Measurements from ENCODE around the gene PARD3.

PARD3 gene

DNA sequence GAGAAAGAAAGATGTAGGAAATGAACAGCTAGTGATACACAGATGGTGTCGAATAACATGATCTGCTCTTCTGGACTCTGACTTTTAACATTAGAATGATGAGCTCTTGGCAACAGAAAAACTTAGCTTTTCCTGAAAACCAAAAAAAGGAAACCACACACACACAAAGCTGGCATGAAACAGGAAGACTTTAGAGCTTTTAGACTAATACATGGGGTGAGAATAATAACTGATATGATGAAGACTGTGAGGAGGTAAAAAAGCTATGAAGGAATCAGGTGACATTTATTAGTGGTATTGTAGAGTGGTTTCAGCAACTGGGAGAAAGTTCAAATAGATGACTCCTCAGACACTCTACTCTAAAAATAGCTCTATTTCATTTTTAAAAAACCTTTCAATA, 491.9 kb downstream of the PARD3 start:
- DNase-seq = no peak

DNA sequence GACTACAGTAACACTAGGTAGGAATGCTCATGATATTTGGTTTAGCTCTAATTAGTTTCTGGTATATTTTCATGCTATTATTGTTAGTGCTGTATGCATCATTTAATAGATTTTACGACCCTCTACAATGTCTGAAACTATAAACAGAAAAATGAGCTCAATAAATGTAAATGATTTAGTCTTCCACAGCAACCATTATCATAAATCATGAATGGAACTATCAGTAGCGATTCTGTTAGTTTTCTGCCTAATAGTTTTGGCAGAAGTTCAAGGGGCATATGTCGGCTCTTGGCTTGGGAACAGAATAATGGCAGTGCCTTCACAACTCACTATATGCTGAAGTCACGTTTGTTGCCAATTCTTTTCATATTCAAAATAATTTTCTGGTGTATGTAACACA, 494.8 kb downstream of the PARD3 start:
- DNase-seq = no peak

DNA sequence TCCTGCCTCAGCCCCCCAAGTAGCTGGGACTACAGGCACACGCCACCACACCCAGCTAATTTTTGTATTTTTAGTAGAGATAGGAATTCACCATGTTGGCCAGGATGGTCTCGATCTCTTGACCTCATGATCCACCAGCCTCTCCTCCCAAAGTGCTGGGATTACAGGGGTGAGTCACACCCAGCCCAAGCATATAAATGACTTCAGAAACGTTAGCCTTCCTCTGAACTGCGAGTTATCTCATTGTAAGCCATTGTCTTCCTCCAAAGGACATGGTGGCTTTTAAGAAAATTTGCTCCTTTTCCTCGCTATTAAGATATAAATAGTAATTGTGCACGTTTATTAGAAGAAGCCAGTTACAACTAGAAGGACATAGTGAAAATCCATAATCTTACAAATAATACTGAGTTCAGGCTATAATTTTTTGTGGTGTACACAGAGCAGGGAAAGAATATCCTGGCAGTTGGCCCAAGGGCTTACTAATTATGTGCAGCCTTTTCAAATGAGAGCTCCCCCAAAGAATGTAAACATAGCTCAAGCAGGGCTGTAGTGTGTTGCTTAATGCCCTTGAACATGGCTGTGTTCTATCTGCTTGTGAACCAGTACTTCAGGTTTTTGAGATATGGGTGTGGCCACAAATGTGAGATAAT, 495.8 kb downstream of the PARD3 start:
- no peak for DNase-seq

DNA sequence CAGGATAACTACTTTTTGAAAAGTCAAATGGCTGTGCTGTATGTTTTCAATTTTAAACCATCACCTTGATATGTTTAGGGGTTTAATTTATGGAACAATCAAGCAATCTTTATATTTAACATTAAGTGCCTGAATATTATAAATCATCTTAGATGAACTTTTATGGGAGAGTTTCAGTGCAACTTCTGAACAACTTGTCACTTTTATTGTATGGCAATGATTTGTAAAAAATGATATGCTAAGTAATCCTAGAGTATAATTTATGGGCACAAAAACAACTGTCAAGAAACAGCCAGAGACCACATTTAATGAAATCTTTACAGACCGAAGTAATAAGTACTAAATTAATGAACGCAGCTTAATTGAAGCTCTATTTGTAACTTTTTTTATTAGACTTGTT, 498.9 kb downstream of the PARD3 start:
- no peak for DNase-seq

DNA sequence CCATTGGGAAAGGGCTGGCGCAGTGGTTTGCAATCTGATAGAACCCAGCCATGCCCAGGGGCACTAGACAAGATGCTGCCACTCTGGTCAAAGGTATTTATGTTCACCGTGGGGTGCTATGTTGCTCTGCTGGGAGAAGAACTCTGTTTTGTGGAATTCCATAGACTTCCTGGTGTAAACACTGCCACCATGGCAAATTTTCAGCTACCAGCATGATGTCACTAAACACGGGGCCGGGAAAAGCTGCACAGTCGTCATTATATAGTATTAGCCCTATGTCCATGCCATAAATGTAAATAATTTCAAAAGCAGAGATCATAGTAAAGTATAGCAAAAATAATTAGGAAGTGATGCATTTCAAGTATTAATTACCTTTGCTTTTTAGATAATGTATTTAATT, 500.6 kb downstream of the PARD3 start:
- DNase-seq = no peak

DNA sequence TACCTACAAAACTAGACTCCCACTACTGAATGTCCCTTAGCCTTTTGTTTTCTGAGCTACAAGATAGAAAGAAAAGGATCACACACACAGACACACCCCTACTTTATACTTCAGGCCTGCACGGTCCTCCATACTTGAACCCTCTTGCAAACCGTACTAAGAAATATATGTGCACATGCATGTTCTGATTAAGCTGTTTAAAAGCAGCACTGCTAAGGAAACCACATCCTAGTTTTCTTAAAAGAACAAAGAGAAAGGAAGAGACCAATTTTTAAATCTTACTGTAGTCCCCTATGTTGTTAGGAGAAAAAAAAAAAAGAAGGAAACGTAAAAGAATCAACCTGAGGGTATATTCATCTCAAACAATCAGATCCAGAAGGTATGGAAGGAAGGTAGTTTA, 501.2 kb downstream of the PARD3 start:
- no peak for DNase-seq

DNA sequence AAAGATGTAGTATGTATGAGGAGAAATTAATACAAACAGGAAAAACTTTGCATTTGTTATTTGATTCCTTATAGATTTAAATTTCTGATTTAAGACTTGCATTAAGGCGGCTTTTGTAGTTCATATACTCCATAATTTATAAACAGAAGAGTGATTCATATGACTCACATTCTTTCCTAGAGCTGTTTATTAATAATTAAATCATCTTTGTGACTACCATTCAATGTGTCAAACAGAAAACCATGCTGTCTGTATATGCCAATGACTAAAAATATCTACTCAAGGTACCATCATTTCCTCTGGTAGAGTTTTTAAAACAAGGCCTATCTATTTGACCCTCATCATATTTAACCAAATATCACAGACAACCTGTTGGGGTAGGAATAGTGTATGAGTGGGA, 501.7 kb downstream of the PARD3 start:
- no peak for DNase-seq

DNA sequence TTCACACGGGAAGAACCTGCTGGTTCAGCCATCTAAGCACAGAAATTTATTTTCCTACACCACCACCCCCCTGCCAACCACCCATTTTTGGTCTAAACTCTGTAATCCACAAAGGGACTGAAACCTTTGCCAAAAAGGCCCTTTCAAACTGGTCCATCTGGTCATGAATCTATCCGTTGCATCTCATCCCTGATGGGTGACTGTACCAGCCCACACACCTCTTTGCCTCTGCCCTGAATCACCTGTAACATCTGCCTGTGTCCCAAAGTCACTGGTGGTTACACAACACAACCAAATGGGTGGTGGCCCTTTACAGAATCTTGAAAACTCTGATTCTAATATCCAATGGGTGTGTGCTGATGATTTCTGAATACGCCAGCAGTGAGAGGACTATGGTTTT, 503.4 kb downstream of the PARD3 start:
- DNase-seq = no peak

DNA sequence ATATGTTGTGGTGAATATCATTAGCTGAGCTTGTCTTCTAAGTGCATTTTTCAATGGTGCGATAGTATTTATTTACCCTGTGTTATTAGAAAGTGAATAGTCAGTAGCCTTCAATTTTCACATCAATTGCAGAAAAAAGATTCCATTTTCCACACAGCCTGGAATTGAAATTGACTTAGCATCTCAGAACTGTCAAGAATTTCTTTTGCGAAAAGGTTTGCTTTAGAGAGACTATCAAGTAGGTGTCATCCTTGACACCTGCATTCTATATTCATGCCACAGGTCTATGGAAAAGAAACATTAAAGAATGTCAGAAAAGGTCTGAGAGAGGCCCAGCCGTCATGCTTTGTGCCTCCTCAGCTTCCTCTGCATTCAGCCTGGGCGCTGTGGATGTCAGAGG, 504.9 kb downstream of the PARD3 start:
- DNase-seq = no peak

DNA sequence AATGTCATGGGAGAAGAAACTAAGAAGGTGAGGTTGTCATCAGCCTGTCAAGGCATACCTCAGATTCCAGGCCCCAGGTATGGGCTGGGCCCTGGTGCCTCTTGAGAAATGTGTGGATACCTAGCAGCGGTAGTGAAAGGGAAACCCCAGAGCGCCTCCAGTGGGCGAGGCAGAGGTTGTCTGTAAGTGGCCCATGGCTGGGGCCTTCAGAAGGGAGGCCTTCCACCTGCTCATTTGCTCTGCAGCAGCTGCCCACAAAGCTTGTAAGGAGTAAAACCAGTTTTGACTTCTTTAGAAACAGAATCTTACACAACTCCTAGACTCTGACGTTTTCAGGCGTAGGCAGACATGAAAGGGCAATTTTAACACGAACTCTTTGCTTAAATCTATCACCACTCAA, 509.9 kb downstream of the PARD3 start:
- peak in 1 of 3 donors; percentile 23 for DNase-seq

DNA sequence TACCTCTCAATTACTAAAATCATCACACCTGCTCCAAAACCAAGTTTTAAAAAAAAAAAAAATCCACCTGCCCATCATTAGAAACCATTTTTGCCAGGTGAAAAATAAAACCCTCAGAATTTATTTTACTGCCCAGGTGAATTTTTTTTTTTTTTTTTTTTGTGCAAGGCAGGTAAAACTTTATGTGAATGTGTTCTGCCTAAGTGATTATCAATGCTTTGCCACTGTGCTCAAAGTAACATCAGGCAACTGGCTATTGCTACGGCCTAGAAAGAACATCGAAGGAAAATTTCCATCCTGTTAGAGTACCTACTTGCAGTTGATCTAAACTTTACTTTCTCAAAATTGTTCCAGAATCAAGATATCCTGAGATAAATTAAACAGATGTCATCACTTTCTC, 512.1 kb downstream of the PARD3 start:
- no peak for DNase-seq

DNA sequence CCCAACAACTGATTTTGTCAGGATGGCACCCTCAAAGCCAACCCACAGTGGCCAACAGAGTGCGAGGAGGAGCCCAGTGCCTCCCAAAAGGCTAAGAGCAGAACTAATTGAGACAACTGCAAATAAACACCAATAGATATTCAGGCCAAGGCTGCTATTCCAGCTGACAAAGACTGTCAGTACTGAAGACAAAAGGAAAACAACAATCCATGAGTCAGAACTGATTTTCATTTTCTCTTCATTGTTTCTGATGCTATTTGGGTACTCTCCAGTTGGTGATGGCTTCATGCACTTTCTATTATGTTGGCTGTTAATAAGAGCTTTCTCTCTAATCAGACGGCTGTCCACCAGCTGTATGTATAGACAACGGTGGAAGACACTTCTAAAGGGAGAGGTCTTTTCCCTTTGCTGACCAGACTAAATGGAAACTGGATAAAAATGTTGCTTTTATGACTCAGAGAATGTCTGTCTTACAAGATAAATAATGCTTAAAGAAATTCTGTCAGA, 515.9 kb downstream of the PARD3 start:
- no peak for DNase-seq

DNA sequence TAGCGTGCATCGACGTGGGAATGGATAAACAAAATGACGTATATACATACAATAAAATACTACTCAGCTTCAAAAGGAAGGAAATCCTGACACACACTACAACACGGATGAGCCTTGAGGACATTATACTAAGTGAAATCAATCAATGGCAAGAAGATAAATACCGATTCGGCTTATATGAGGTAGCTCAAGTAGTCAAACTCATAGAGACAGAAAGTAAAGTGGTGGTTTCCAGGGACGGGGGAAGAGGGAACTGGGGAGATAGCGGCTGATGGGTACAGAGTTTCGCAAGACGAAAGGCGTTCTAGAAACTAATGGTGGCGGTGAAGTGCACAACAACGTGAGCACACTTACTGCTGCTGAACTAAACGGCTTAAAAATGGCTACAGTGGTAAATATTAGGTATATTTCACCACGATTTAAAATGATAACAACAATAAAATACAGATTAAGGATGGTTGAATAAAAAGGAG, 516.7 kb downstream of the PARD3 start:
- no peak for DNase-seq

DNA sequence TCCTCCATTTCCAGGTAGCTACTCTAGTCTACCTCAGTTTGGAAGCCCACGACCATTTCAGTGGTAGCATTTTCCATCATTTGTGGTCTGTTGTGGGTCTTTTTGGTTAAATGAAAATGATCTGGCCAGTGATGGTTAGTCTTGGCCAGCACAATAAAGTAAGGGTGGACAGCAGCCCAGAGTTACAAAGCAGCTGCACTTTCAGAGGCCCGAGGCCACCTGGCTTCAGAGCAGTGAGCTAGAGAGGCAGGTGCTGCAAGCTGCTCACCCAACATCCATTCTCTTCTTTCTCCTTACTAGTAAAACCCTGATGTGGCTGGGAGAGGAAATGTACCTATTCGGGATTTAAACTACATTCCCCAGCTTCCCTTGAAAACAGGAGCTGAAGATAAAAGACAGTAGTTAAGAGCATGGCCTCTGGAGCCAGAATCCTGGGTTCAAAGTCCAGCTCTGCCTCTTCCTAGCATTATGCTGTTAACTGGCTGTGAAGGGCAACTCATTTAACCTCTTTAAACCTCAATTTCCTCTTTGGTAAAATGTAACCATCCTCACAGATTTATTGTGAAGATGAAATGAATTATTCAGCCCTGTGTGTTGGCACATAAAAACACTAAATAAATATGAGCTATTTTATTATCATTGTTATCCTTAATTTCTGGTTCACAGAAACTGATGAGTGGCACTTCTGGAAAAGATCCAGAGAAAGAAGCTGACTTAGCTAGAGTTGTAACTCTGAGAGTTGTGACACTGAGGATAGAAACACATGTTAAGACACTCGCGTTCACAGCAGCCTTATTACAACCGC, 517.4 kb downstream of the PARD3 start:
- no peak for DNase-seq

DNA sequence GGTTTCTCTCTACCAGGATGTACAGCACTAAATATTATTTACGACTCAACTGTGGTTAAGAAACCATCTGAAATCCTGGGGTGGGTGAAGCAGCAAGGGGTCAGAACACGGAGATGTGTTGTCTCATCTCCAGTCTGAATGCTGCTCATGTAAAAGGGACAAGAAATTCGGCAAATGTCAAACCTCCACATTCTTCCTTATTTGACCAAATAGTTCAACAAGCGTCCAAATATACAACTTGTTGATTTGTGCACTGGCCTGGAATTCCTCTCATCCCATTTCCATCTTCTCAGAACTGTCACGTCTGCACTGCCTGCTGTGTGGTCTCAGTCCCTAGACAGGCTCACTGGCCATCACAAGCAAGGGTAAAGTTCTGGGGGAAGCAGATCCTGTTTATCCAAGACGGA, 520.0 kb downstream of the PARD3 start:
- no peak for DNase-seq

DNA sequence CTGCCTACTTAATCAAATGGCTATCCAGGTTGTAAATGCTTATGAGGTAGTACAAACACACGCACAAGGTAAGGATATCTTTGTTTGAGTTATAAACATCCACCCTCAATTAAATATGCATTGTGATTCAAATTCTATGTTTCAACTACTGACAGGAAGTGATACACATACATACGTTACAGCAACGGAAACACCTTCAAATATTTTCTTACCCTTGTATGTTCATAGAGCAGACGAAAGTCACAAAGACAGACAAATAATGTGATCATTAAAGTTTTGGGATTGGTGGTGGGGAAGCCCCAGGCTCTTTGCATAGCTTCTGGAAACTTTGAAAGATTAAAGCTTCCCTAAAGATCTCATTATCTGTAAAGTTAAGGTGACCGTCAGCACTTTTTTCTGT, 521.0 kb downstream of the PARD3 start:
- no peak for DNase-seq

DNA sequence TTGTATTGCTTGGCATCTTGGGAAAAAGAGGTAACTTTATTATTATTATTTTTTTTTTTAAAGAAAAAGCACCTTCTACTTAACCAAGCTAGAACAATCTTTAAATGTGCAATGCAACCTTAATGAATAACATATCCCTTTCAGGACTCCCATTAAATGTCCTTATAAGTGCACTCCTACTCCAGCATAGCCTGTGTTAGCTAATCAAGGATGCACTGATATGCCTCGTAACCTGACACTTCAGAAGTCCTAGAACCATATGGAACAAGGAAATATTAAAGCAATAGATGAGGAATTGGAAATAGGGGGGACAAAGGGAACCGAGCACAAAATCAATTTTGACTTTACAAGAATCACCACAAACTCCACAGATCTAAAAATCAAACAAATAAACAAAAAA, 522.4 kb downstream of the PARD3 start:
- DNase-seq = no peak

DNA sequence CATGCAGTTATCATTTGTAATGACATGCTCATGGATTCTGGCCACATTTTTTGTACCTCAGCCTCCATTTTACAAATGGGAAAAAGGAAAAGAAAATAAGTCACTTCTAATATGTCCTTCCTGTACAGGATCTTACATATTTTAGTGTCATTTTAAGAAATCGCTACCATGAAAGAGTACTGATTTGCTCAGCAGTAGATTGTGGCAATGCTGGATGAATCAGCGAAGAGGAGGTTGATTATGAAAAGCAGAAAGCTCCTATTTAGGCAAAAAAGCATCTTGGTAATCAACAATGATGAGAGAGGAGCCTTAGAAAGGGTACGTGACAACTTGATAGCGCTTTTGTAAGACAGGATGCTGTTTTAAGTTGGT, 522.9 kb downstream of the PARD3 start:
- DNase-seq = no peak

DNA sequence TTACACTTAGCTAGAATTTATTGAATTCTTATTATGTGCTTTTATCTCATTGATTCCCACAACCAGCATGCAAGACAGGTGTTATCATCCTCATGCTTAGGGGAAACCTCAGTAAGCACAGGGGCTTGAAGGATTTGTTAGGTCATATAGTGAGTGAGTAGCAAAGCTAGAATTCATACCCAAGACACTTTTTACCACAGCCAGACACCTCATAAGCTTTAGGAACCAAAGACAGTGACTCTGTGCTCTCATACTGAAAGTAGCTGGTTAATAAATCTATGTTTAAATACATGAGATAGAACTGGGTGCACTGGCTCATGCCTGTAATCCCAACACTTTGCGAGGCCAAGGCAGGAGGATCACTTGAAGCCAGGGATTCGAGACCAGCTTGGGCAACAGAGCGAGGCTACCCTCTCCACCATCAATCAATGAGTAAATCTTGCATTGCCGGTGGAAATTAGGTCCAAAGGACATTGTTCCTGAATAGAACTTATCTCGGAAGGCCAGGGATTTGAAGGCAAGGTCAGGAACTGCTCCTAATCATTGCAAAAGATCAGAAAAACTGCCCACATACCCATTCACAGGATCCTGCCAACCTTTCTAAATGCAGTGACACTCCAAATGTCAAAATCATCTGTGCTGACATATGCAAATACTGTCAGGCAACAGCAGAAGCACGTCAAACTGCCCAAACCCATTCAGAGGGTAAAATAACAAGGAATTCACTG, 523.5 kb downstream of the PARD3 start:
- no peak for DNase-seq

DNA sequence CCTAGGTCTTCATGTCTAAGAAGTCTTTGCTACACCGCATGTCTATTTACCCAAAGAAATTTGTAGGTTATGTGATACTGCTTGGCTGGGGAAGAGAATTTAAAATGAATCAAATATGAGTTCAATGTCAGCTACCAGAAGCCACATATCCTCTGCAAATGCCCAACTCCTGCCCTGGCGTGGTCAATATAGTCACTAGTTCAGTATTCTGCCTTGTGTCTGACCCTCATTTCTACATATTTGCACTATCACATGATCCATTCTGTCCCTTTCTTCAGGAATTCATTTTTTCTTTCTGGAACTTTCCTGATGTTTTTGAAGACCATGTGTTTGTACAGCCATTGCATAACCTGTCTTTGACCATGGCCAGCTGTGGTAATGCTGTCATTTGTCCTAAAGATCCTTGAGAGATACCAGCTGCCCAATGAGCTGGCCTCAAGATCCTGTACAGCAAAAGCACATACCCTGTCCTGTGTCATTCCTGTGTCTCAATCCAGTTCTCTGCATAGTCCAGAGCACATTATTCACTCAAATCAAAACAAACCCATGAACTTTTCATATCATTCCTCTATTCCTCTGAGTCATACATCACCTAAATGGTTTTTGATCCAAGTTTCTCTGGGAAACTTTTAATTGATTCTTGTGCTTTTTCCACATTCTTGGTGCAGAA, 524.5 kb downstream of the PARD3 start:
- DNase-seq = no peak

DNA sequence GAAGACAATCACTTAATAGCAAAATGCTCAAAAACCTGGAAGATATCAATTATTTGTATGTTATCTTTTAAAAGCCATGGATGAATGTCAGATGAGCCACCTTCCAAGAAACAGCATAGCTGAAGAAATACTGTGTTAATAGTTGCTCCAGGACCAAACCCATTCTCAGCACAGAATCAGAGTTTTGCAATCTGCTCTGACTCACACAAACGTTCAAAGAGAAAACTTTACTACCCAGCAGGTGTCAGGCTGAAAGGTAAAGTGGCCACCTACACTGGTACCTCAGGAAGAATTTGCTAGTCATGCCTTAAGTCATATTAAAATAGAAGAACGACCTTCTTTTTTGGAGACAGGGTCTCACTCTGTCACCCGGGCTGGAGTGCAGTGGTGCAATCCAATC, 526.5 kb downstream of the PARD3 start:
- DNase-seq = no peak

DNA sequence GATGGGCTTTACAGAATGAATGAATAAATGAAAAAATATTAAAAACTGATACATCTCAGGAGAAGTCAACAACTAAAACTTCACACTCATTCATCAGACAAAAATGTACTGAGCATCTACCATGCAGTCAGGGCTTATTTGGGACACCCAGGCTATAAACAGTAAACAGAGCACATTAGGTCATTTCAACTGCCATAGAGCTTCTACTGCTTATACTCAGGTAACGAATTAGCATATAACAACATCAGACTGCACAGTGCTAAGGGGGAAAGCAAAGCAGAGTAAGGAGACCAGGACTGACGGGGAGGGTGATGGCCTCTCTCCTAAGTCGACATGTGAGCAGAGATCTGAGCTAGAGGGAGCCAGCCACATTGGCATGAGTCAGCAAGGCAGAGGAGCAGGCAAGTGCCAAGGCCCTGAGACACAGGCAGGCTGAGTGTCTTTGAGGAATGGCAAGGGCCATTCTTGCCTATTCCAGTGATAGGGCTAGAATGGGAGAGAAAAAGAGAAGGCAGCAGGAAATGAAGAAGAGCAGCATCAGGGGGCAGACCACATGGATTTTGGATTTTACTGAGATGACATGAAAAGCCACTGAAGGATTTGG, 528.9 kb downstream of the PARD3 start:
- DNase-seq = no peak

All from suppressor macrophage treated with lipopolysaccharide for 1 hour (primary cell).